HEK293 (cell line): Measurements from ENCODE around the gene ELL.
A peak's percentile ranks its signal among the peaks of the same experiment; 100 is the strongest.

ENCODE experiments used
- CTCF ChIA-PET: fragments of 350-600 bp; formaldehyde crosslinking; extraction: SDS; loops from one replicate; lab custom pipeline; 2021; ENCODE audit warnings: antibody characterized with exemption; lab: Yijun Ruan, JAX
- POLR2A ChIA-PET: fragments of 300-600 bp; formaldehyde crosslinking; extraction: SDS; loops from one replicate; lab custom pipeline; 2020; ENCODE audit warnings: antibody characterized with exemption, inconsistent platforms; lab: Yijun Ruan, JAX
- H3K27ac ChIP-seq: fragments of 200-500 bp; sonication (Bioruptor generic); 2 replicates; pipeline ENCODE4 v1.5.1; 2014; ENCODE audit warnings: low read depth, low read length, control low read depth, inconsistent platforms; ENCODE audit errors: extremely low read depth
- H3K36me3 ChIP-seq, 2 experiments: fragments of 200-500 bp in 1 of 2; sonication (Bioruptor generic) in 1 of 2; 1 replicate in 1 of 2; 2 replicates in 1 of 2; pipeline ENCODE4 v1.5.1; 2014 to 2017; ENCODE audit warnings: inconsistent platforms in 2 of 2, low read length in 2 of 2; ENCODE audit not compliant: control insufficient read depth in 2 of 2, insufficient read depth in 1 of 2
- H3K4me1 ChIP-seq: fragments of 200-500 bp; sonication (Bioruptor generic); 2 replicates; pipeline ENCODE4 v1.5.1; 2014; ENCODE audit warnings: mild to moderate bottlenecking, low read length, inconsistent platforms; ENCODE audit not compliant: control insufficient read depth, insufficient read depth
- H3K4me3 ChIP-seq: 2 replicates; pipeline ENCODE4 v1.5.1; 2011; ENCODE audit warnings: low read depth, mild to moderate bottlenecking, control low read depth, low read length, moderate library complexity
- H3K9me3 ChIP-seq: fragments of 200-500 bp; sonication (Bioruptor generic); 2 replicates; pipeline ENCODE4 v1.5.1; 2014; ENCODE audit warnings: low read depth, low read length, inconsistent platforms; ENCODE audit not compliant: control insufficient read depth, insufficient read depth
- EGR2 ChIP-seq: fragments of 450-650 bp; formaldehyde crosslinking; IDR thresholded peaks from 2 replicates; pipeline ENCODE4 v1.5.1; 2016; ENCODE audit warnings: low read depth, missing biosample characterization, missing genetic modification characterization
- GLIS2 ChIP-seq: fragments of 450-650 bp; formaldehyde crosslinking; IDR thresholded peaks from 2 replicates; pipeline ENCODE4 v1.5.1; 2016; ENCODE audit warnings: missing biosample characterization, missing genetic modification characterization
- KLF1 ChIP-seq: fragments of 450-650 bp; formaldehyde crosslinking; IDR thresholded peaks from 2 replicates; pipeline ENCODE4 v1.5.1; 2016; ENCODE audit warnings: missing biosample characterization, missing genetic modification characterization
- KLF8 ChIP-seq: fragments of 450-650 bp; formaldehyde crosslinking; IDR thresholded peaks from 2 replicates; pipeline ENCODE4 v1.5.1; 2016; ENCODE audit warnings: missing biosample characterization, missing genetic modification characterization
- PATZ1 ChIP-seq: fragments of 450-650 bp; formaldehyde crosslinking; IDR thresholded peaks from 2 replicates; pipeline ENCODE4 v1.5.1; 2016; ENCODE audit warnings: missing biosample characterization, missing genetic modification characterization
- SCRT2 ChIP-seq: fragments of 450-650 bp; formaldehyde crosslinking; IDR thresholded peaks from 2 replicates; pipeline ENCODE4 v1.5.1; 2016; ENCODE audit warnings: missing biosample characterization, missing genetic modification characterization
- SP2 ChIP-seq: fragments of 450-650 bp; formaldehyde crosslinking; IDR thresholded peaks from 2 replicates; pipeline ENCODE4 v1.5.1; 2016; ENCODE audit warnings: missing biosample characterization, missing genetic modification characterization
- SP3 ChIP-seq: fragments of 450-650 bp; formaldehyde crosslinking; IDR thresholded peaks from 2 replicates; pipeline ENCODE4 v1.5.1; 2016; ENCODE audit warnings: missing biosample characterization, missing genetic modification characterization
- SP7 ChIP-seq: fragments of 450-650 bp; formaldehyde crosslinking; IDR thresholded peaks from 2 replicates; pipeline ENCODE4 v1.5.1; 2016; ENCODE audit warnings: missing biosample characterization, missing genetic modification characterization
- WT1 ChIP-seq: fragments of 450-650 bp; formaldehyde crosslinking; IDR thresholded peaks from 2 replicates; pipeline ENCODE4 v1.5.1; 2016; ENCODE audit warnings: missing biosample characterization, missing genetic modification characterization
- ZBTB11 ChIP-seq: fragments of 450-650 bp; formaldehyde crosslinking; conservative IDR thresholded peaks from 2 replicates; pipeline ENCODE4 v1.5.1; 2016; ENCODE audit warnings: low read depth, missing biosample characterization, missing genetic modification characterization
- ZBTB48 ChIP-seq: fragments of 450-650 bp; formaldehyde crosslinking; IDR thresholded peaks from 2 replicates; pipeline ENCODE4 v1.5.1; 2016; ENCODE audit warnings: missing biosample characterization, missing genetic modification characterization
- ZEB2 ChIP-seq: fragments of 450-650 bp; formaldehyde crosslinking; IDR thresholded peaks from 2 replicates; pipeline ENCODE4 v1.5.1; 2016; ENCODE audit warnings: missing biosample characterization, missing genetic modification characterization
- ZNF112 ChIP-seq: fragments of 450-650 bp; formaldehyde crosslinking; IDR thresholded peaks from 2 replicates; pipeline ENCODE4 v1.5.0; 2017; ENCODE audit warnings: missing biosample characterization, missing genetic modification characterization
- ZNF391 ChIP-seq: fragments of 450-650 bp; formaldehyde crosslinking; IDR thresholded peaks from 2 replicates; pipeline ENCODE4 v1.5.1; 2016; ENCODE audit warnings: low read depth, missing biosample characterization, missing genetic modification characterization, borderline replicate concordance
- ZNF404 ChIP-seq: fragments of 450-650 bp; formaldehyde crosslinking; IDR thresholded peaks from 2 replicates; pipeline ENCODE4 v1.5.1; 2017; ENCODE audit warnings: missing biosample characterization, missing genetic modification characterization
- ZNF561 ChIP-seq: fragments of 450-650 bp; IDR thresholded peaks from 2 replicates; pipeline ENCODE4 v1.5.1; 2018; ENCODE audit warnings: missing biosample characterization, missing genetic modification characterization, borderline replicate concordance
- ZNF623 ChIP-seq: fragments of 450-650 bp; formaldehyde crosslinking; IDR thresholded peaks from 2 replicates; pipeline ENCODE4 v1.5.1; 2016; ENCODE audit warnings: missing biosample characterization, missing genetic modification characterization
- ZNF747 ChIP-seq: fragments of 450-650 bp; formaldehyde crosslinking; IDR thresholded peaks from 2 replicates; pipeline ENCODE4 v1.5.1; 2016; ENCODE audit warnings: missing biosample characterization, missing genetic modification characterization
- ZNF76 ChIP-seq: fragments of 450-650 bp; formaldehyde crosslinking; IDR thresholded peaks from 2 replicates; pipeline ENCODE4; 2016; ENCODE audit warnings: low read depth, missing biosample characterization, missing genetic modification characterization, borderline replicate concordance
- ZSCAN16 ChIP-seq: fragments of 450-650 bp; formaldehyde crosslinking; IDR thresholded peaks from 2 replicates; pipeline ENCODE4 v1.5.1; 2016; ENCODE audit warnings: missing biosample characterization, missing genetic modification characterization
- ZXDB ChIP-seq: fragments of 450-650 bp; formaldehyde crosslinking; IDR thresholded peaks from 2 replicates; pipeline ENCODE4 v1.5.1; 2016; ENCODE audit warnings: missing biosample characterization, missing genetic modification characterization
- TF ChIP-seq, protein P1 (sequence below): fragments of 450-650 bp; formaldehyde crosslinking; IDR thresholded peaks from 2 replicates; pipeline ENCODE4 v1.5.1; 2017; ENCODE audit warnings: missing biosample characterization, missing genetic modification characterization
- TF ChIP-seq, protein P2 (sequence below): fragments of 450-650 bp; formaldehyde crosslinking; IDR thresholded peaks from 2 replicates; pipeline ENCODE4 v1.5.1; 2016; ENCODE audit warnings: missing biosample characterization, missing genetic modification characterization
- TF ChIP-seq, protein P3 (sequence below): fragments of 450-650 bp; formaldehyde crosslinking; IDR thresholded peaks from 2 replicates; pipeline ENCODE4 v1.5.1; 2016; ENCODE audit warnings: missing biosample characterization, missing genetic modification characterization, borderline replicate concordance

The ELL gene

DNA sequence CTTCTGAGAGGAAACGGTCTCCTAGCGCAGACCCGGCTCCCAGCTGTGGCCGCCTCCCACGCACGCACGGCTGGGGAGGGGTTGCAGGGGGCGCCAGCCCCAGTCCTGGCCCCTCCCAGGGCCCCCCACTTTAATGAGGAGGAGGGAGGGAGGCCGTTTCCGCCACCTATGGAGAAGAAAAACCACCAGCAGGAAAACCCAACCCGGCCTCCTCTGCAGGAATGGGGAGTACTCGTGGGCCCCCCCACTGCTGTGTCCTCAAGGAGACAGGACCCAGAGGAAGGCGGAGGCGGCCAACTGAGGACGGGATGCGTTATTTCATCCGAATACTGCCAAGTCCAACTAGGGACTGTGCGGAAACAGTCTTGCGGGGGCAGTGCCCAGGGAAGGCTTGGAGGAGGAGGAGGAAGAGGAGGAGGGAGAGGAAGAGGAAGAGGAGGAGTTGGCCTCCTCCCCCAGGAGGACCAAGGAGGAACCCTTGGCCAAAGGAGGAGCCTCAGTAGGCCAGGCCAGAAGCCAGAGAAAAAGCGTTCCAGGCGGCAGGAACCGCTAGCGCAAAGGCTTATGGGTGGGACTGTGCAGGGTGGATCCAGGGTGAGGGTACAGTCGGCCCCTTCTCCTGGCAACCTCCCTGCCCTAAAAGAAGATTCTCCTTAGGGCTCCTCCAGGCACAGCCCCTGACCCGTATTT, 106.5 kb downstream of the ELL start:
- H3K36me3 ChIP-seq: no peaks in the 10 kb centered on the region
- no peak overlapping the region for H3K27ac ChIP-seq
- H3K9me3 ChIP-seq: no peaks in the 10 kb centered on the region
- peaks cover 9% of the 10 kb centered on the region; the same call in 1 of the 2 replicates for H3K4me1 ChIP-seq
- ChIA-PET CTCF (interaction anchor here (1.1 to 6.7 kb wide), 10 partner anchors 25 to 137 kb away, joined by 3 to 117 read pairs (median 8); partner anchors contain the start of gene GDF15), POLR2A (interaction anchor here (1.5 to 4.2 kb wide), 4 partner anchors 11 to 135 kb away, joined by 4 to 75 read pairs (median 12); partner anchors contain the start of gene JUND)
- no peak overlapping the region for H3K4me3 ChIP-seq
- TF ChIP-seq ZNF391 (tag by site-specific recombination) (no peak), KLF8 (tag by site-specific recombination) (no peak), ZXDB (no peak), SCRT2 (tag by site-specific recombination) (no peak), WT1 (tag by site-specific recombination) (peak; percentile 78), PATZ1 (tag by site-specific recombination) (peak; percentile 79), ZNF747 (no peak), ZBTB11 (tag by site-specific recombination) (no peak), ZBTB48 (tag by site-specific recombination) (0 out of 2 replicates have a peak, but pooled peaks have one; percentile 28), ZSCAN16 (tag by site-specific recombination) (no peak), ZNF112 (tag by site-specific recombination) (no peak), GLIS2 (tag by site-specific recombination) (peak; percentile 58), SP3 (peak; percentile 76), ZNF623 (tag by site-specific recombination) (no peak), EGR2 (tag by site-specific recombination) (peak; percentile 88), KLF1 (tag by site-specific recombination) (peak; percentile 18; the same call in 1 of the 2 replicates), ZEB2 (tag by site-specific recombination) (0 out of 2 replicates have a peak, but pooled peaks have one; percentile 24), ZNF561 (tag by site-specific recombination) (0 out of 2 replicates have a peak, but pooled peaks have one; percentile 30), ZNF404 (tag by site-specific recombination) (no peak), SP7 (tag by site-specific recombination) (peak; percentile 92), ZNF76 (tag by site-specific recombination) (peak; percentile 50; the same call in 1 of the 2 replicates), SP2 (tag by site-specific recombination) (peak; percentile 53)
- TF ChIP-seq, protein P1, sequence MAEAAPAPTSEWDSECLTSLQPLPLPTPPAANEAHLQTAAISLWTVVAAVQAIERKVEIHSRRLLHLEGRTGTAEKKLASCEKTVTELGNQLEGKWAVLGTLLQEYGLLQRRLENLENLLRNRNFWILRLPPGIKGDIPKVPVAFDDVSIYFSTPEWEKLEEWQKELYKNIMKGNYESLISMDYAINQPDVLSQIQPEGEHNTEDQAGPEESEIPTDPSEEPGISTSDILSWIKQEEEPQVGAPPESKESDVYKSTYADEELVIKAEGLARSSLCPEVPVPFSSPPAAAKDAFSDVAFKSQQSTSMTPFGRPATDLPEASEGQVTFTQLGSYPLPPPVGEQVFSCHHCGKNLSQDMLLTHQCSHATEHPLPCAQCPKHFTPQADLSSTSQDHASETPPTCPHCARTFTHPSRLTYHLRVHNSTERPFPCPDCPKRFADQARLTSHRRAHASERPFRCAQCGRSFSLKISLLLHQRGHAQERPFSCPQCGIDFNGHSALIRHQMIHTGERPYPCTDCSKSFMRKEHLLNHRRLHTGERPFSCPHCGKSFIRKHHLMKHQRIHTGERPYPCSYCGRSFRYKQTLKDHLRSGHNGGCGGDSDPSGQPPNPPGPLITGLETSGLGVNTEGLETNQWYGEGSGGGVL: peak; percentile 82
- TF ChIP-seq, protein P2, sequence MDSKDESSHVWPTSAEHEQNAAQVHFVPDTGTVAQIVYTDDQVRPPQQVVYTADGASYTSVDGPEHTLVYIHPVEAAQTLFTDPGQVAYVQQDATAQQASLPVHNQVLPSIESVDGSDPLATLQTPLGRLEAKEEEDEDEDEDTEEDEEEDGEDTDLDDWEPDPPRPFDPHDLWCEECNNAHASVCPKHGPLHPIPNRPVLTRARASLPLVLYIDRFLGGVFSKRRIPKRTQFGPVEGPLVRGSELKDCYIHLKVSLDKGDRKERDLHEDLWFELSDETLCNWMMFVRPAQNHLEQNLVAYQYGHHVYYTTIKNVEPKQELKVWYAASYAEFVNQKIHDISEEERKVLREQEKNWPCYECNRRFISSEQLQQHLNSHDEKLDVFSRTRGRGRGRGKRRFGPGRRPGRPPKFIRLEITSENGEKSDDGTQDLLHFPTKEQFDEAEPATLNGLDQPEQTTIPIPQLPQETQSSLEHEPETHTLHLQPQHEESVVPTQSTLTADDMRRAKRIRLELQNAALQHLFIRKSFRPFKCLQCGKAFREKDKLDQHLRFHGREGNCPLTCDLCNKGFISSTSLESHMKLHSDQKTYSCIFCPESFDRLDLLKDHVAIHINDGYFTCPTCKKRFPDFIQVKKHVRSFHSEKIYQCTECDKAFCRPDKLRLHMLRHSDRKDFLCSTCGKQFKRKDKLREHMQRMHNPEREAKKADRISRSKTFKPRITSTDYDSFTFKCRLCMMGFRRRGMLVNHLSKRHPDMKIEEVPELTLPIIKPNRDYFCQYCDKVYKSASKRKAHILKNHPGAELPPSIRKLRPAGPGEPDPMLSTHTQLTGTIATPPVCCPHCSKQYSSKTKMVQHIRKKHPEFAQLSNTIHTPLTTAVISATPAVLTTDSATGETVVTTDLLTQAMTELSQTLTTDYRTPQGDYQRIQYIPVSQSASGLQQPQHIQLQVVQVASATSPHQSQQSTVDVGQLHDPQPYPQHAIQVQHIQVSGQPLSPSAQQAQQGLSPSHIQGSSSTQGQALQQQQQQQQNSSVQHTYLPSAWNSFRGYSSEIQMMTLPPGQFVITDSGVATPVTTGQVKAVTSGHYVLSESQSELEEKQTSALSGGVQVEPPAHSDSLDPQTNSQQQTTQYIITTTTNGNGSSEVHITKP: no peak
- TF ChIP-seq, protein P3, sequence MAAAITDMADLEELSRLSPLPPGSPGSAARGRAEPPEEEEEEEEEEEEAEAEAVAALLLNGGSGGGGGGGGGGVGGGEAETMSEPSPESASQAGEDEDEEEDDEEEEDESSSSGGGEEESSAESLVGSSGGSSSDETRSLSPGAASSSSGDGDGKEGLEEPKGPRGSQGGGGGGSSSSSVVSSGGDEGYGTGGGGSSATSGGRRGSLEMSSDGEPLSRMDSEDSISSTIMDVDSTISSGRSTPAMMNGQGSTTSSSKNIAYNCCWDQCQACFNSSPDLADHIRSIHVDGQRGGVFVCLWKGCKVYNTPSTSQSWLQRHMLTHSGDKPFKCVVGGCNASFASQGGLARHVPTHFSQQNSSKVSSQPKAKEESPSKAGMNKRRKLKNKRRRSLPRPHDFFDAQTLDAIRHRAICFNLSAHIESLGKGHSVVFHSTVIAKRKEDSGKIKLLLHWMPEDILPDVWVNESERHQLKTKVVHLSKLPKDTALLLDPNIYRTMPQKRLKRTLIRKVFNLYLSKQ (tag by site-specific recombination): no peak
